GM23338 (cell line): ENCODE results near the gene TCIRG1. TPM values are rescaled to one million over a fixed set of nuclear protein-coding genes. Genes with fewer than 3 reads are reported as not detected.
A peak's percentile ranks its signal among the peaks of the same experiment; 100 is the strongest.

Experiments
- ATAC-seq: fragments of 200-7000 bp; cut with Tn5 transposase; 3 replicates; pipeline ENCODE4 v1.9.1; 2020
- DNase-seq: peaks from one replicate; pipeline ENCODE4 v3.0.0-alpha.2; 2015; ENCODE audit warnings: low spot score
- H2AFZ ChIP-seq: fragments of 200-600 bp; sonication (generic); 2 replicates; pipeline ENCODE4 v1.8.0; 2016; ENCODE audit warnings: antibody characterized with exemption, mild to moderate bottlenecking, moderate library complexity
- H3F3A ChIP-seq: fragments of 200-600 bp; sonication (generic); replicated peaks from 2 replicates; pipeline ENCODE4 v1.8.0; 2017; ENCODE audit warnings: antibody characterized with exemption, mixed run types, low read depth
- H3K27ac ChIP-seq: fragments of 200-600 bp; sonication (generic); 2 replicates; pipeline ENCODE4 v1.6.1; 2016; ENCODE audit warnings: low read depth
- H3K27me3 ChIP-seq: fragments of 200-600 bp; sonication (generic); 2 replicates; pipeline ENCODE4 v1.8.0; 2016; ENCODE audit warnings: mild to moderate bottlenecking, mixed run types, moderate library complexity; ENCODE audit not compliant: insufficient read depth
- H3K36me3 ChIP-seq: fragments of 200-600 bp; sonication (generic); 2 replicates; pipeline ENCODE4 v1.8.0; 2016; ENCODE audit warnings: mild to moderate bottlenecking; ENCODE audit not compliant: insufficient read depth
- H3K4me1 ChIP-seq: fragments of 200-600 bp; sonication (generic); 2 replicates; pipeline ENCODE4 v1.8.0; 2016; ENCODE audit warnings: mild to moderate bottlenecking, moderate library complexity; ENCODE audit not compliant: insufficient read depth
- H3K4me2 ChIP-seq: fragments of 200-600 bp; sonication (generic); 2 replicates; pipeline ENCODE4 v1.7.1; 2017; ENCODE audit warnings: mixed run types
- H3K4me3 ChIP-seq: fragments of 200-600 bp; sonication (generic); 2 replicates; pipeline ENCODE4 v1.6.1; 2016; ENCODE audit warnings: mixed run types
- H3K79me2 ChIP-seq: fragments of 200-600 bp; sonication (generic); replicated peaks from 2 replicates; pipeline ENCODE4 v1.8.0; 2017; ENCODE audit warnings: mild to moderate bottlenecking; ENCODE audit not compliant: insufficient read depth
- H3K9me2 ChIP-seq: fragments of 200-600 bp; sonication (generic); 2 replicates; pipeline ENCODE4 v1.8.0; 2017; ENCODE audit not compliant: insufficient read depth
- H4K20me1 ChIP-seq: fragments of 200-600 bp; sonication (generic); replicated peaks from 2 replicates; pipeline ENCODE4 v1.8.0; 2017; ENCODE audit warnings: mild to moderate bottlenecking; ENCODE audit not compliant: insufficient read depth
- H3K27ac Mint-ChIP-seq: 2 replicates; pipeline ENCODE4 v1.8.0; 2020; ENCODE audit warnings: inconsistent platforms, mild to moderate bottlenecking, moderate library complexity, mixed read lengths
- H3K27me3 Mint-ChIP-seq: 3 replicates; pipeline ENCODE4 v1.8.0; 2022; ENCODE audit warnings: low read depth, mild to moderate bottlenecking, moderate library complexity, mixed read lengths, inconsistent platforms; ENCODE audit not compliant: insufficient read depth, poor library complexity
- H3K36me3 Mint-ChIP-seq: 3 replicates; pipeline ENCODE4 v1.8.0; 2021; ENCODE audit warnings: low read depth, mild to moderate bottlenecking, inconsistent platforms, moderate library complexity, mixed read lengths
- H3K4me1 Mint-ChIP-seq: 3 replicates; pipeline ENCODE4 v1.8.0; 2020; ENCODE audit warnings: mild to moderate bottlenecking, inconsistent platforms, mixed read lengths
- H3K4me3 Mint-ChIP-seq: 3 replicates; pipeline ENCODE4 v1.8.0; 2021; ENCODE audit warnings: moderate library complexity, mild to moderate bottlenecking, inconsistent platforms, mixed read lengths
- H3K9me3 Mint-ChIP-seq: 3 replicates; pipeline ENCODE4 v1.8.0; 2020; ENCODE audit warnings: moderate library complexity, mild to moderate bottlenecking, inconsistent platforms, mixed read lengths
- ETS1 ChIP-seq: IDR thresholded peaks from 2 replicates; pipeline ENCODE4 v1.6.1; 2016; ENCODE audit warnings: antibody characterized with exemption
- EZH2 ChIP-seq: fragments of 200-600 bp; sonication (generic); IDR thresholded peaks from one replicate; pipeline ENCODE4 v1.8.0; 2017; ENCODE audit warnings: antibody characterized with exemption, mild to moderate bottlenecking, low read depth; ENCODE audit not compliant: unreplicated experiment
- EZH2phosphoT487 ChIP-seq: fragments of 200-600 bp; sonication (generic); IDR thresholded peaks from one replicate; pipeline ENCODE4 v1.8.1; 2018; ENCODE audit warnings: antibody characterized with exemption; ENCODE audit not compliant: unreplicated experiment
- JUNB ChIP-seq: IDR thresholded peaks from one replicate; pipeline ENCODE4 v1.6.1; 2016; ENCODE audit warnings: antibody characterized with exemption; ENCODE audit not compliant: unreplicated experiment
- POLR2AphosphoS5 ChIP-seq: IDR thresholded peaks from 2 replicates; pipeline ENCODE4 v1.6.1; 2016; ENCODE audit warnings: antibody characterized with exemption, low read depth
- ZNF114 ChIP-seq: fragments of 250-450 bp; sonication (Bioruptor Pico); IDR thresholded peaks from 2 replicates; pipeline ENCODE4 v1.5.0; 2020; ENCODE audit warnings: mild to moderate bottlenecking, moderate library complexity
- ZNF331 ChIP-seq: fragments of 250-450 bp; sonication (Bioruptor Pico); IDR thresholded peaks from 2 replicates; pipeline ENCODE4 v1.5.0; 2020; ENCODE audit warnings: low read depth, mild to moderate bottlenecking, moderate library complexity
- ZNF462 ChIP-seq: fragments of 250-450 bp; sonication (Bioruptor Pico); IDR thresholded peaks from 2 replicates; pipeline ENCODE4 v1.5.0; 2020; ENCODE audit warnings: mild to moderate bottlenecking, moderate library complexity
- polyA plus RNA-seq: library from polyadenylated mRNA; unstranded; fragments of >200 nt; fragmentation: Nextera tagmentation; extraction: Ambion mirVana; gene quantifications from 2 replicates; pipeline ENCODE4 v1.2.1, GENCODE V29; 2016
- total RNA-seq: library from RNA; depleted of rRNA; stranded (reverse); fragments of >200 nt; shearing (Covaris generic); gene quantifications from 2 replicates; pipeline ENCODE4 v1.2.3, GENCODE V29; 2014

Gene TCIRG1
- total and polyA plus RNA-seq, 2 experiments from 2014 or later: 20.4 to 40.4 TPM

GRCh38 chr11:68056317-68057285, 17.8 kb downstream of the TCIRG1 start:
- Mint-ChIP-seq H3K4me1 (peaks cover 12% of the 10 kb centered on the region), H3K36me3 (peaks cover 53% of the 10 kb centered on the region), H3K27ac (peak overlapping the region; percentile 88; the same call in 1 of the 2 replicates), H3K27me3 (peaks cover 20% of the 10 kb centered on the region), H3K9me3 (no peaks in the 10 kb centered on the region; the same call in 2 of the 3 replicates), H3K4me3 (no peak overlapping the region)
- H3K4me2 ChIP-seq: no peak overlapping the region
- TF ChIP-seq POLR2AphosphoS5 (peak; percentile 53; the same call in 1 of the 2 replicates), ETS1 (no peak)
- DNase-seq (no peak), ATAC-seq (no peak)
- peaks cover 23% of the 10 kb centered on the region for H3F3A ChIP-seq
- H3K9me2 ChIP-seq: no peaks in the 10 kb centered on the region
- H2AFZ ChIP-seq: no peak overlapping the region
- no peaks in the 10 kb centered on the region for H3K79me2 ChIP-seq
- 0 out of 2 replicates have a peak, but pooled peaks cover 2% of the 10 kb centered on the region for H3K4me1 ChIP-seq
- peaks cover 23% of the 10 kb centered on the region for H3K36me3 ChIP-seq
- H3K27me3 ChIP-seq: no peaks in the 10 kb centered on the region
- H3K4me3 ChIP-seq: no peak overlapping the region
- peaks cover 9% of the 10 kb centered on the region for H4K20me1 ChIP-seq
- peak overlapping the region; percentile 74; the same call in 1 of the 2 replicates for H3K27ac ChIP-seq

- Mint-ChIP-seq H3K9me3 (no peaks in the 10 kb centered on the region; the same call in 2 of the 3 replicates), H3K4me1 (peaks cover 4% of the 10 kb centered on the region; the same call in 2 of the 3 replicates), H3K27ac (no peak overlapping the region), H3K36me3 (peaks cover 61% of the 10 kb centered on the region), H3K27me3 (peaks cover 14% of the 10 kb centered on the region), H3K4me3 (no peak overlapping the region)
- no peaks in the 10 kb centered on the region for H3K79me2 ChIP-seq
- H2AFZ ChIP-seq: no peak overlapping the region
- H3K27ac ChIP-seq: no peak overlapping the region
- peaks cover 23% of the 10 kb centered on the region for H3F3A ChIP-seq
- H4K20me1 ChIP-seq: peaks cover 14% of the 10 kb centered on the region
- H3K4me2 ChIP-seq: no peak overlapping the region
- no peaks in the 10 kb centered on the region for H3K4me1 ChIP-seq
- H3K9me2 ChIP-seq: no peaks in the 10 kb centered on the region
- ATAC-seq: no peak
- H3K27me3 ChIP-seq: no peaks in the 10 kb centered on the region
- DNase-seq: no peak
- peaks cover 34% of the 10 kb centered on the region for H3K36me3 ChIP-seq
- H3K4me3 ChIP-seq: no peak overlapping the region
- no peak for TF ChIP-seq EZH2phosphoT487
- no peak for TF ChIP-seq JUNB
- no peak for TF ChIP-seq ETS1
- TF ChIP-seq ZNF462 (CRISPR knock-in tag): no peak
- no peak for TF ChIP-seq POLR2AphosphoS5
- TF ChIP-seq EZH2: no peak
- TF ChIP-seq ZNF331: no peak
- TF ChIP-seq ZNF114 (CRISPR knock-in tag): no peak
Observed at GRCh38 chr11:68057807-68058206, 19.0 kb downstream of the TCIRG1 start.
